K562 (cell line): ENCODE data around the gene CCDC9. TPM values are rescaled to one million over a fixed set of nuclear protein-coding genes. Genes with fewer than 3 reads are reported as not detected.

Experiments used
- ADNP ChIP-seq: fragments of 200-800 bp; sonication (Bioruptor generic); IDR thresholded peaks from 2 replicates; pipeline ENCODE4 v1.6.1; 2016; ENCODE audit warnings: missing genetic modification characterization, missing compliant biosample characterization
- BRD9 ChIP-seq: fragments of 450-650 bp; IDR thresholded peaks from 2 replicates; pipeline ENCODE4 v1.6.1; 2018; ENCODE audit warnings: low read depth; ENCODE audit not compliant: partially characterized antibody
- CBFA2T3 ChIP-seq: fragments of 450-650 bp; IDR thresholded peaks from 2 replicates; pipeline ENCODE4 v1.6.1; 2017
- CBX5 ChIP-seq: IDR thresholded peaks from 2 replicates; pipeline ENCODE4 v1.6.1; 2014; ENCODE audit warnings: low read depth, borderline replicate concordance
- CHD4 ChIP-seq: fragments of 200-600 bp; sonication (generic); IDR thresholded peaks from 3 replicates; pipeline ENCODE4 v1.6.1; 2012; ENCODE audit warnings: low read depth, mild to moderate bottlenecking, mixed read lengths, low read length, inconsistent platforms; ENCODE audit not compliant: insufficient read depth, insufficient replicate concordance, poor library complexity, severe bottlenecking
- DMBX1 ChIP-seq: fragments of 250-450 bp; sonication (Bioruptor Pico); IDR thresholded peaks from 2 replicates; pipeline ENCODE4 v1.8.0; 2022; ENCODE audit warnings: inconsistent platforms, mild to moderate bottlenecking, moderate library complexity, borderline replicate concordance
- GABPA ChIP-seq: fragments of 200-800 bp; sonication (Bioruptor generic); conservative IDR thresholded peaks from 2 replicates; pipeline ENCODE4 v1.6.1; 2016; ENCODE audit warnings: low read depth, missing genetic modification characterization, missing compliant biosample characterization
- IRF2 ChIP-seq: sonication (generic); formaldehyde crosslinking; IDR thresholded peaks from 2 replicates; pipeline ENCODE4 v1.8.1; 2022; ENCODE audit warnings: mild to moderate bottlenecking, missing genetic modification reagents
- KDM5B ChIP-seq: fragments of 200-600 bp; sonication (generic); IDR thresholded peaks from 2 replicates; pipeline ENCODE4 v1.6.1; 2012; ENCODE audit warnings: low read depth, mild to moderate bottlenecking, moderate library complexity, low read length, control low read depth, inconsistent platforms; ENCODE audit not compliant: insufficient replicate concordance
- MAZ ChIP-seq, 2 experiments: fragments of 450-650 bp in 1 of 2; sonication (generic) in 1 of 2; formaldehyde crosslinking; IDR thresholded peaks in 1 of 2; conservative IDR thresholded peaks in 1 of 2; 2 replicates each; pipeline versions ENCODE4 v1.4.0 to v1.5.0; 2020; ENCODE audit warnings: mild to moderate bottlenecking in 1 of 2, missing genetic modification reagents in 1 of 2
- MCM5 ChIP-seq: fragments of 450-650 bp; IDR thresholded peaks from 2 replicates; pipeline ENCODE4 v1.6.1; 2016; ENCODE audit warnings: low read depth
- NR3C1 ChIP-seq: sonication (generic); formaldehyde crosslinking; IDR thresholded peaks from 2 replicates; pipeline ENCODE4 v1.8.1; 2022; ENCODE audit warnings: missing genetic modification reagents
- PHB2 ChIP-seq: fragments of 450-650 bp; IDR thresholded peaks from 2 replicates; pipeline ENCODE4 v1.6.1; 2017; ENCODE audit warnings: low read depth
- POLR2AphosphoS2 ChIP-seq: IDR thresholded peaks from 2 replicates; pipeline ENCODE4 v1.6.1; 2012; ENCODE audit warnings: low read length, improper control_type of control experiment
- POLR3A ChIP-seq: IDR thresholded peaks from 2 replicates; pipeline ENCODE4 v1.6.1; 2011; ENCODE audit warnings: borderline replicate concordance, mild to moderate bottlenecking, moderate library complexity; ENCODE audit not compliant: insufficient read length, insufficient read depth; ENCODE audit errors: extremely low read depth
- RBM14 ChIP-seq: fragments of 200-400 bp; formaldehyde crosslinking; IDR thresholded peaks from 2 replicates; pipeline ENCODE4 v1.6.1; 2018; ENCODE audit warnings: low read depth, mild to moderate bottlenecking, low read length, moderate library complexity, borderline replicate concordance; ENCODE audit not compliant: insufficient read depth
- SMARCA4 ChIP-seq: fragments of 450-650 bp; IDR thresholded peaks from 2 replicates; pipeline ENCODE4 v1.6.1; 2016
- ZBED1 ChIP-seq: IDR thresholded peaks from 2 replicates; pipeline ENCODE4 v1.6.1; 2014
- ZNF12 ChIP-seq: sonication (generic); formaldehyde crosslinking; IDR thresholded peaks from 2 replicates; pipeline ENCODE4 v1.4.0; 2020; ENCODE audit warnings: mild to moderate bottlenecking, missing genetic modification reagents
- ZNF431 ChIP-seq: sonication (generic); formaldehyde crosslinking; IDR thresholded peaks from 2 replicates; pipeline ENCODE4 v1.8.0; 2022; ENCODE audit warnings: mild to moderate bottlenecking, missing genetic modification reagents
- ZNF551 ChIP-seq: fragments of 250-450 bp; sonication (Bioruptor Pico); IDR thresholded peaks from 2 replicates; pipeline ENCODE4 v1.5.0; 2021; ENCODE audit warnings: mild to moderate bottlenecking, moderate library complexity
- ZNF586 ChIP-seq: fragments of 450-650 bp; formaldehyde crosslinking; conservative IDR thresholded peaks from 2 replicates; pipeline ENCODE4 v1.4.0; 2020; ENCODE audit warnings: mild to moderate bottlenecking, moderate library complexity
- ZNF785 ChIP-seq: fragments of 250-450 bp; sonication (Bioruptor Pico); IDR thresholded peaks from 2 replicates; pipeline ENCODE4 v1.4.0; 2020; ENCODE audit warnings: mild to moderate bottlenecking
- polyA plus RNA-seq, 8 experiments: library from polyadenylated mRNA; depleted of rRNA in 4 of 8; stranded (reverse) in 5 of 8; unstranded in 3 of 8; fragments of >200 nt; fragmentation: Nextera tagmentation in 2 of 8; fragmentation: Illumina TruSeq in 1 of 8; extraction: Ambion mirVana in 2 of 8; extraction: Trizol in 1 of 8; gene quantifications; 2 replicates each; pipeline versions ENCODE4 v1.2.1 to v1.2.3, GENCODE V29; 2011 to 2014; ENCODE audit warnings: inconsistent platforms in 1 of 8, missing spikeins in 1 of 8
- total RNA-seq, 7 experiments: library from RNA; depleted of rRNA in 6 of 7; stranded (reverse); fragments of >200 nt in 6 of 7; fragmentation: Illumina TruSeq in 2 of 7; extraction: Trizol in 2 of 7; gene quantifications; 2 replicates each; pipeline versions ENCODE4 v1.2.1 to v1.2.3, GENCODE V29; 2011 to 2021; ENCODE audit warnings: low replicate concordance in 1 of 7
- TF ChIP-seq, protein P1 (sequence below), 2 experiments: fragments of 450-650 bp in 1 of 2; sonication (generic) in 1 of 2; formaldehyde crosslinking in 1 of 2; IDR thresholded peaks in 1 of 2; conservative IDR thresholded peaks in 1 of 2; 2 replicates each; pipeline versions ENCODE4 v1.6.1 to v1.8.1; 2016 to 2023; ENCODE audit warnings: mild to moderate bottlenecking in 2 of 2, moderate library complexity in 2 of 2, inconsistent platforms in 1 of 2, missing genetic modification reagents in 1 of 2
- TF ChIP-seq, protein P2 (sequence below): fragments of 250-450 bp; sonication (Bioruptor Pico); IDR thresholded peaks from 2 replicates; pipeline ENCODE4 v1.5.0; 2022; ENCODE audit warnings: mild to moderate bottlenecking

CCDC9 gene
- total and polyA plus RNA-seq, 9 of the 15 experiments (the other 6 are each of a cell fraction or from before 2014, with no cell fraction given): 0.23 to 38.6 (median 8.4) TPM

DNA sequence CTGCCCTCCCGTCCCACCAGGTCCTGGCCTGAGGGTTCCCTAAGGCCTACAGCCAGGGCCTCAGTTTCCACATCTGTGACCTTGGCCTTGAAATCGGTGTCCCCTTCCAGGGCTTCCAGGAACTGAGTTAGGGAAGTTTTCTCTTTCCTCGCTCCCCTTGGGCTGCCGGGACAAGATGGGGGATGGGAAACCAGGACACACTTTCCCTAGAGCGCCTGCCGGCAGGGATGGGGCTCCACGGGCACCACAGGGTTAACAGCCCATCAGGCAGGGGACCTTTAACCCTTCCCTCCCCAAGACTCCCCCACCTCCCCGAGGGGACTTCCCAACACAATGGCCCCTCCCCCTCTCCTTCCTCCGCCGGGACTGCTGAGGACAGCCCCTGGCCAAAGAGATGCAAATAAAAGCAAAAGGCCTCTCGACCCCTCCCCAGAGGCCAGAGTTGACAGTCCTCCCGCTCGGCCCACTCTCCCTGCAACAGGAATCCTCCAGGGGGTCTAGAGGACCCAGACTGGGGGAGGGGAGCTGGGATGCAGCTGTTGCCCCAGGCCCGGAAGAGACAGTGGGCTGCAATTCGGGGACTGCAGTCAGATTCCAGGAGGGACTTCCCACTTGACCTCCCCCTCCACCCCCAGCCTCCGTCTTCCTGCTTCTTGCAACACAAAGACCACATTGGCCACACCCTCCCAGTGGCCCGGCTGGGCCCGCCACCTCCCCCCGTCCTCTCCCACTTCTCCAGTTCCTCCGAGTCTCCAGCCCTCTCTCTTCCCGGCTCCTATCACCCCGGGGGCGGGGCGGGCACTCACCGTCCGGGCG is 28.8 kb upstream of the CCDC9 start (continued):
- TF ChIP-seq, protein P1, sequence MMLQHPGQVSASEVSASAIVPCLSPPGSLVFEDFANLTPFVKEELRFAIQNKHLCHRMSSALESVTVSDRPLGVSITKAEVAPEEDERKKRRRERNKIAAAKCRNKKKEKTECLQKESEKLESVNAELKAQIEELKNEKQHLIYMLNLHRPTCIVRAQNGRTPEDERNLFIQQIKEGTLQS (IDR thresholded peaks at IDR 0.05): peak; percentile 34; the same call in 1 of the 2 replicates
- TF ChIP-seq, protein P1 (CRISPR knock-in tag; conservative IDR thresholded peaks at IDR 0.05): no peak
- TF ChIP-seq SMARCA4 (no peak), MAZ (CRISPR knock-in tag; conservative IDR thresholded peaks at IDR 0.05 in 1 of 2, IDR thresholded peaks at IDR 0.05 in 1 of 2) (peak; percentile 69 to 75), PHB2 (no peak), MCM5 (no peak), BRD9 (no peak), DMBX1 (CRISPR knock-in tag) (0 out of 2 replicates have a peak, but pooled peaks have one; percentile 9), POLR3A (no peak), ADNP (tag) (peak; percentile 93), ZNF586 (CRISPR knock-in tag) (no peak), ZNF12 (CRISPR knock-in tag) (no peak), ZNF785 (CRISPR knock-in tag) (no peak), CBFA2T3 (no peak; the same call in 1 of the 2 replicates), ZBED1 (no peak), ZNF551 (CRISPR knock-in tag) (no peak), GABPA (tag) (peak; percentile 60; the same call in 1 of the 2 replicates), IRF2 (CRISPR knock-in tag) (no peak), RBM14 (0 out of 2 replicates have a peak, but pooled peaks have one; percentile 37), POLR2AphosphoS2 (no peak; the same call in 1 of the 2 replicates), NR3C1 (CRISPR knock-in tag) (no peak), CBX5 (no peak), KDM5B (peak; percentile 37), ZNF431 (CRISPR knock-in tag) (no peak), CHD4 (peak; percentile 50)
- TF ChIP-seq, protein P2, sequence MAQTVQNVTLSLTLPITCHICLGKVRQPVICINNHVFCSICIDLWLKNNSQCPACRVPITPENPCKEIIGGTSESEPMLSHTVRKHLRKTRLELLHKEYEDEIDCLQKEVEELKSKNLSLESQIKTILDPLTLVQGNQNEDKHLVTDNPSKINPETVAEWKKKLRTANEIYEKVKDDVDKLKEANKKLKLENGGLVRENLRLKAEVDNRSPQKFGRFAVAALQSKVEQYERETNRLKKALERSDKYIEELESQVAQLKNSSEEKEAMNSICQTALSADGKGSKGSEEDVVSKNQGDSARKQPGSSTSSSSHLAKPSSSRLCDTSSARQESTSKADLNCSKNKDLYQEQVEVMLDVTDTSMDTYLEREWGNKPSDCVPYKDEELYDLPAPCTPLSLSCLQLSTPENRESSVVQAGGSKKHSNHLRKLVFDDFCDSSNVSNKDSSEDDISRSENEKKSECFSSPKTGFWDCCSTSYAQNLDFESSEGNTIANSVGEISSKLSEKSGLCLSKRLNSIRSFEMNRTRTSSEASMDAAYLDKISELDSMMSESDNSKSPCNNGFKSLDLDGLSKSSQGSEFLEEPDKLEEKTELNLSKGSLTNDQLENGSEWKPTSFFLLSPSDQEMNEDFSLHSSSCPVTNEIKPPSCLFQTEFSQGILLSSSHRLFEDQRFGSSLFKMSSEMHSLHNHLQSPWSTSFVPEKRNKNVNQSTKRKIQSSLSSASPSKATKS (CRISPR knock-in tag): no peak
